ENCODE data around the gene GPRC5B. TPM values are rescaled to one million over a fixed set of nuclear protein-coding genes. Genes with fewer than 3 reads are reported as not detected.

GPRC5B gene
- polyA plus RNA-seq, 2 of the 4 experiments (the other 2 are of a cell fraction), result 12.8 to 19.1 TPM

- Histone ChIP-seq H3K4me3 (no peak overlapping the region), H3K9me3 (no peaks in the 10 kb centered on the region), H3K4me1 (no peaks in the 10 kb centered on the region), H3K27ac (no peak overlapping the region), H3K4me2 (no peak overlapping the region)
- ATAC-seq, result no peak
- FAIRE-seq, result no peak
- POLR2A ChIA-PET, result no interaction called here
- DNase-seq (ENCODE audit: low read depth in 1 of 2, low spot score in 1 of 2), result no peak
- CTCF ChIA-PET, result interaction anchor here (1.3 to 15.4 kb wide), 3 partner anchors 10 to 277 kb away, joined by 3 to 328 read pairs (median 24); partner anchors contain the start of gene GPRC5B
- WGBS (ENCODE audit: missing lambda C conversion rate), result 86% methylated on average over 6 of the region's 6 CpGs
- no peak for TF ChIP-seq JUNB (IDR thresholded peaks at IDR 0.05)
- TF ChIP-seq, protein P1, sequence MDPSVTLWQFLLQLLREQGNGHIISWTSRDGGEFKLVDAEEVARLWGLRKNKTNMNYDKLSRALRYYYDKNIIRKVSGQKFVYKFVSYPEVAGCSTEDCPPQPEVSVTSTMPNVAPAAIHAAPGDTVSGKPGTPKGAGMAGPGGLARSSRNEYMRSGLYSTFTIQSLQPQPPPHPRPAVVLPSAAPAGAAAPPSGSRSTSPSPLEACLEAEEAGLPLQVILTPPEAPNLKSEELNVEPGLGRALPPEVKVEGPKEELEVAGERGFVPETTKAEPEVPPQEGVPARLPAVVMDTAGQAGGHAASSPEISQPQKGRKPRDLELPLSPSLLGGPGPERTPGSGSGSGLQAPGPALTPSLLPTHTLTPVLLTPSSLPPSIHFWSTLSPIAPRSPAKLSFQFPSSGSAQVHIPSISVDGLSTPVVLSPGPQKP (IDR thresholded peaks at IDR 0.05; ENCODE audit: low read depth, low read length), result no peak
- TF ChIP-seq EHF (CRISPR knock-in tag; IDR thresholded peaks at IDR 0.05), result no peak
- TF ChIP-seq ZFP36 (IDR thresholded peaks at IDR 0.05; ENCODE audit: borderline replicate concordance, partially characterized antibody), result no peak
- no peak for TF ChIP-seq KDM1A (IDR thresholded peaks at IDR 0.05; ENCODE audit: low read depth)
- no peak for TF ChIP-seq RCOR1 (IDR thresholded peaks at IDR 0.05; ENCODE audit: low read depth, low read length)
- no peak for TF ChIP-seq FOXS1 (CRISPR knock-in tag; IDR thresholded peaks at IDR 0.05)
- TF ChIP-seq, protein P2, sequence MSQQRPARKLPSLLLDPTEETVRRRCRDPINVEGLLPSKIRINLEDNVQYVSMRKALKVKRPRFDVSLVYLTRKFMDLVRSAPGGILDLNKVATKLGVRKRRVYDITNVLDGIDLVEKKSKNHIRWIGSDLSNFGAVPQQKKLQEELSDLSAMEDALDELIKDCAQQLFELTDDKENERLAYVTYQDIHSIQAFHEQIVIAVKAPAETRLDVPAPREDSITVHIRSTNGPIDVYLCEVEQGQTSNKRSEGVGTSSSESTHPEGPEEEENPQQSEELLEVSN (IDR thresholded peaks at IDR 0.05; ENCODE audit: borderline replicate concordance, low read depth), result no peak
- TF ChIP-seq CHD2 (IDR thresholded peaks at IDR 0.05; ENCODE audit: low read length, partially characterized antibody), result no peak
- no peak for TF ChIP-seq ZC3H11A (IDR thresholded peaks at IDR 0.05)
- no peak for TF ChIP-seq ESRRA (IDR thresholded peaks at IDR 0.05; ENCODE audit: borderline replicate concordance, low read length)
- TF ChIP-seq RNF2 (IDR thresholded peaks at IDR 0.05; ENCODE audit: borderline replicate concordance, low read depth), result no peak
- TF ChIP-seq SREBF2 (IDR thresholded peaks at IDR 0.05), result no peak
- TF ChIP-seq, protein P3, sequence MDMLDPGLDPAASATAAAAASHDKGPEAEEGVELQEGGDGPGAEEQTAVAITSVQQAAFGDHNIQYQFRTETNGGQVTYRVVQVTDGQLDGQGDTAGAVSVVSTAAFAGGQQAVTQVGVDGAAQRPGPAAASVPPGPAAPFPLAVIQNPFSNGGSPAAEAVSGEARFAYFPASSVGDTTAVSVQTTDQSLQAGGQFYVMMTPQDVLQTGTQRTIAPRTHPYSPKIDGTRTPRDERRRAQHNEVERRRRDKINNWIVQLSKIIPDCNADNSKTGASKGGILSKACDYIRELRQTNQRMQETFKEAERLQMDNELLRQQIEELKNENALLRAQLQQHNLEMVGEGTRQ (IDR thresholded peaks at IDR 0.05), result no peak
- no peak for TF ChIP-seq JUN (IDR thresholded peaks at IDR 0.05)
- no peak for TF ChIP-seq ZSCAN20 (CRISPR knock-in tag; IDR thresholded peaks at IDR 0.05)
- no peak for TF ChIP-seq ATOH8 (CRISPR knock-in tag; IDR thresholded peaks at IDR 0.05; ENCODE audit: low read depth)
These were observed 8.7 kb downstream of the GPRC5B start for GRCh38 chr16:19875900-19876299.

- 87% methylated on average over 16 of the region's 18 CpGs for WGBS (ENCODE audit: missing lambda C conversion rate)
- ChIA-PET POLR2A (no interaction called here), CTCF (interaction anchor here (3.6 to 15.4 kb wide), 2 partner anchors 11 to 277 kb away, joined by 24 to 328 read pairs; partner anchors contain the start of gene GPRC5B)
- no peak for ATAC-seq
- no peak overlapping the region for H3K4me2 ChIP-seq
- no peak overlapping the region for H3K27ac ChIP-seq
- FAIRE-seq, result no peak
- TF ChIP-seq CEBPB (IDR thresholded peaks at IDR 0.05) (no peak), HOXB13 (CRISPR knock-in tag; IDR thresholded peaks at IDR 0.05; ENCODE audit: low read depth) (no peak), CTCF (IDR thresholded peaks at IDR 0.05) (no peak), SMC3 (IDR thresholded peaks at IDR 0.05) (no peak), EHF (CRISPR knock-in tag; IDR thresholded peaks at IDR 0.05) (no peak), CBX8 (IDR thresholded peaks at IDR 0.05) (no peak), PHF8 (IDR thresholded peaks at IDR 0.05; ENCODE audit: borderline replicate concordance, low read depth) (no peak), HMGXB4 (CRISPR knock-in tag; IDR thresholded peaks at IDR 0.05; ENCODE audit: borderline replicate concordance) (no peak), ESRRA (IDR thresholded peaks at IDR 0.05; ENCODE audit: borderline replicate concordance, low read length) (no peak), ATOH8 (CRISPR knock-in tag; IDR thresholded peaks at IDR 0.05; ENCODE audit: low read depth) (no peak), FOXS1 (CRISPR knock-in tag; IDR thresholded peaks at IDR 0.05) (no peak)
- TF ChIP-seq, protein P4, sequence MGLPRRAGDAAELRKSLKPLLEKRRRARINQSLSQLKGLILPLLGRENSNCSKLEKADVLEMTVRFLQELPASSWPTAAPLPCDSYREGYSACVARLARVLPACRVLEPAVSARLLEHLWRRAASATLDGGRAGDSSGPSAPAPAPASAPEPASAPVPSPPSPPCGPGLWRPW (IDR thresholded peaks at IDR 0.05), result no peak
- no peaks in the 10 kb centered on the region for H3K4me1 ChIP-seq
- H3K9me3 ChIP-seq, result no peaks in the 10 kb centered on the region
- H3K4me3 ChIP-seq, result no peak overlapping the region
- DNase-seq (ENCODE audit: low read depth in 1 of 2, low spot score in 1 of 2), result no peak
These were observed 9.6 kb downstream of the GPRC5B start for GRCh38 chr16:19874851-19875546.
